Fibroblast of villous mesenchyme (primary cell): ENCODE data around the gene SOCS7. TPM values are rescaled to one million over a fixed set of nuclear protein-coding genes. Genes with fewer than 3 reads are reported as not detected.
A peak's percentile ranks its signal among the peaks of the same experiment; 100 is the strongest.

Source experiments
- DNase-seq: peaks from one replicate; pipeline ENCODE4 v3.0.0-alpha.2; 2010; ENCODE audit warnings: low read depth
- H3K4me3 ChIP-seq: 2 replicates; pipeline ENCODE4 v1.5.1; 2011; ENCODE audit warnings: low read depth, mild to moderate bottlenecking, low read length
- total RNA-seq: library from RNA; depleted of rRNA; stranded (reverse); fragments of >200 nt; gene quantifications from 2 replicates; pipeline ENCODE4 v1.2.3, GENCODE V29; 2012
- TF ChIP-seq, protein P1 (sequence below): IDR thresholded peaks from 2 replicates; pipeline ENCODE4 v1.5.1; 2012; ENCODE audit warnings: low read depth, mild to moderate bottlenecking, low read length; ENCODE audit not compliant: insufficient read depth

Gene SOCS7
- total RNA-seq, 1 donor = 11.2 TPM

DNA sequence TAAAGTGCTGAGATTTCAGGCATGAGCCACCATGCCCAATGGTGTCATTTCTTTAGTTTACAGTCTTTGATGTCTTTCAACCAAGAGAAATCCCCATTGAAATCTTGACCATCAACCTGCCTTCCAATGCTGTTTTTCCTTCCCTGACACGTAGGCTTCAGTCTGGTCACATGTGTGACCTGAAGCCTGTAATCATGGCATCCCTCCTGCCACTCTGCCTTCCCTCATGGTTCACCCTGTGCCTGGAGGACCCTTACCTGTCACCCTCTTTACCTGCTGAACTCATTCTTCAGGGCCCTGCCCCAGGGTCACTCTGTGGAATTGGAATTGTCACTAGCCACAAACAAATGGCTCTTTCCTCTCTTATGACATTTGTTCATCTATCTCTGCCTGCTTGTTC is 58.6 kb downstream of the SOCS7 start:
- no peak overlapping the region for H3K4me3 ChIP-seq
- TF ChIP-seq, protein P1, sequence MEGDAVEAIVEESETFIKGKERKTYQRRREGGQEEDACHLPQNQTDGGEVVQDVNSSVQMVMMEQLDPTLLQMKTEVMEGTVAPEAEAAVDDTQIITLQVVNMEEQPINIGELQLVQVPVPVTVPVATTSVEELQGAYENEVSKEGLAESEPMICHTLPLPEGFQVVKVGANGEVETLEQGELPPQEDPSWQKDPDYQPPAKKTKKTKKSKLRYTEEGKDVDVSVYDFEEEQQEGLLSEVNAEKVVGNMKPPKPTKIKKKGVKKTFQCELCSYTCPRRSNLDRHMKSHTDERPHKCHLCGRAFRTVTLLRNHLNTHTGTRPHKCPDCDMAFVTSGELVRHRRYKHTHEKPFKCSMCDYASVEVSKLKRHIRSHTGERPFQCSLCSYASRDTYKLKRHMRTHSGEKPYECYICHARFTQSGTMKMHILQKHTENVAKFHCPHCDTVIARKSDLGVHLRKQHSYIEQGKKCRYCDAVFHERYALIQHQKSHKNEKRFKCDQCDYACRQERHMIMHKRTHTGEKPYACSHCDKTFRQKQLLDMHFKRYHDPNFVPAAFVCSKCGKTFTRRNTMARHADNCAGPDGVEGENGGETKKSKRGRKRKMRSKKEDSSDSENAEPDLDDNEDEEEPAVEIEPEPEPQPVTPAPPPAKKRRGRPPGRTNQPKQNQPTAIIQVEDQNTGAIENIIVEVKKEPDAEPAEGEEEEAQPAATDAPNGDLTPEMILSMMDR = no peak
- DNase-seq = no peak

DNA sequence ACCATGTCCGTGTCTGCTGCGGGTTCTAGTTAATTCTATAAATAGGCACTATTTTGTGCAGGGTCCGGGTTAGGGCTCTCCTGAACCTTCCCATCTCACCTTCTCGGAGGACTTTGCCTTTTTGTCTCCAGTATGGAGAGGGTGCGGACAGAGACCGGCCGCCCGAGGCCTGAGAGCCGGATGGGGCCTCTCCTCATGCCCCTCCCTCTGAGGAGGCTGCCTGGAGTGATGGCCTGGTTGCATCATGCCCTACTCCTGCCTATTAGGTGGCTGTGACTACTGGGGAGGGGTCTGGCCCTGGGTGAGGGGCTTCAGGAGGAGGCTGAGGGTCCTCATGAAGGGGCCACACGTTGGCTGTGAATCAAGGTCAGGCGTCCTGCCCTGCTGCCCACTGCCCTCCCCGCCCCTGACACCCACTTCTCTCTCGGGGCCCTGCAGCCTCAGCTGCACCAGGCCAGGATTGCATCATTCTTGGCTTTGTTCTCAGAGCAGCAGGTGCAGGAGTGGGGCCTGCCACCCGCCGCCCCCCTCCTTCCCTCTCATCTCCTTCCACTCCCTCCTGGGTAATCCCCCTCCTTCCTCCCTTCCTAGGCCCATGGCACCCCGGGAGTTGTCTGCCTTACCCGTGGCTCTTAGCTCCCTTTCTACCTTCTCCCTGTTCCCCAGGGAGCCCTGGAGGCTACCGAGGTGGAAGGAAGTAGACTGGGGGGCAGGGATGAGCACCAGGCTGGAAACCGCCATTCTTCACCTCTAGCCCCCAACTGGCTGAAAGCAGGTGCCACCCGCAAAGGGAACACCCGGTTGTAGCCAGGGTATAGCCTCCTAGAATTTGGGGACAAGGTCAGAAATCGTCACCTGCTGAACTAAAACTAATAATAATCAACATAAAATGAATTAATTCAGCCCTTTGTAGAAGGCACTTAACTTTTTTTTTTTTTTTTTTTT is 63.9 kb downstream of the SOCS7 start:
- H3K4me3 ChIP-seq = peak overlapping the region; percentile 38

DNA sequence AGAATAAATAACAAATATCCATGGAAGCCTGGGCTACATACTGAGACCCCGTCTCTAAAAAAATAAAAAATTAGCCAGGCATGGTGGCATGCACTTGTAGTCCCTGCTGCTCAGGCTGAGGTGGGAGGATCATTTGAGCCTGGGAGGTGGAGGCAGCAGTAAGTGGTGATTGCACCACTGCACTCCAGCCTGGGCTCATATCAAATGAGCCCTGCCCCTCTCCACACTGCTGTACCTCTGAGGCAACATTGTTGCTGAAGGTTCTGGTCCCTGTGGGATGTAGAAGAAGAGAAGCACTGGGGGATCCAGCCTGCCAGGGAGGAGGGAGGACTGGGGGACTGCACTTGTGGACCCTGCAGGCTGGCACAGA is 65.2 kb downstream of the SOCS7 start:
- H3K4me3 ChIP-seq = no peak overlapping the region
- DNase-seq = no peak

More for the DNA sequence above, 63.9 kb downstream of the SOCS7 start:
- peak; percentile 63 for DNase-seq
- TF ChIP-seq, protein P1 = no peak

DNA sequence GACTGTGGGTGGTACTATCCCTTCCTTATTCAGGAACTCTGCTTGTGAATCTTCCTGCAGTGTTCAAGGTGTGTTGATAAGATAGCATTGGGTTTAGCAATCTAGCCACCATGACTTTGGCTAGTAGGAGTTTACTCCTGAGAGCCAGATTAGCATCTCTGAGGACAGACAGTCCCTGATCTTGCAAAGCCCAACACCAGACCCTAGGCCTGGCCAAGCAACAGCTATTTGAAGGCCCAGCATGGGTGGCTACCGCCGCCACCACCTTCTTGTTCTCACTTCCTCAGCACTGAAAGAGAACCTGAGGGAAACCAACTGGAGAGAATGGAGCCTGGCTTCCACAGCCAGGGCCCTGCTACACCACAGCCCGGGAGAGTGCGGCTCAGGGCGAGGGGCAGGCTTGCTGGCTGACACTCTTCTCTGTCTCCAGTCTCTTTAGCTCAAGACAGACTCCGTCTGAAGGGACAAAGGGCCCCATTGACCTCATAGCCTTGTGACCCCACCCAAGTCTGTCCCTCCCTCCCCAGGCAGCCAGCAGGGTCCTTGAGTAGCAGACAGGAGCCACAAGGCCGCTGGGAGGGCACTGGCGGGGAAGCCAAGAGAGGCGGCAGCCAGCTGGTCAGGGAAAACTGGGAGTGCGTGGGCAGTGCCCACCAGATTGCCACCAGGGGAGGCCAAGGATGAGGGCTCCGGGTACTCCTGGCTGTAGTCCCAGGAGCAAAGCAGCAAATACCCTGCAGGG is 65.7 kb downstream of the SOCS7 start:
- DNase-seq = no peak
- TF ChIP-seq, protein P1 = no peak
- H3K4me3 ChIP-seq = no peak overlapping the region

More for the DNA sequence above, 65.2 kb downstream of the SOCS7 start:
- TF ChIP-seq, protein P1 = no peak

DNA sequence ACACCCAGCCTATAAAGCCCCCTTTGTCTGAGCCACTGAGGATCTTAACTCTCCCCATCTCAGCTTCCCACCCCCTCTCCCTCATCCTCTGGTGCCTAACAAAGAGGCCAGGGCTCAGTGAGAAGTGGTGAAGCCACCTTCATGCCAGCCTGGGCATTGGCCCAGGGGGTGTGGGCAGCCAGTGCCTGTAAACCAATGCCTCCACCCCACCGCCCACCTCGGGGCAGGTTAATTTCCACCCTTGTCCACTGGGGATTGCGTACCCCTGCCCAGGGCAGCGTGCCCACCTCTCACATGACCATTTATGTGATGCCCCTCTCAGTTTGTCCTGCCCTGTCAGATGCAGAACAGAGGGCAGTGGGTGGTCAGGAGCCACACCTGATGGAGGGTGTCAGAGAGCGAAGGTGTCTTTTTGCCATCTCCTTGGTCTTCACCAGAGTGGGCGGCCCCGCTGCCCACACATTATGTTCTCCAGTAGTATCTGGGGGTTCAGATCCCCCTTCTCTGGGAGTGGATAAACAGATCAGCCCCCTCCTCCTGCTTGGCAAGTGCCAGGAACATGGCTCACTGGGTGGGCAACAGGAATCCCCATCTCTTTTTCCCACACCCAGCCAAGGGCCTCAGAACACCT is 66.5 kb downstream of the SOCS7 start:
- TF ChIP-seq, protein P1 = no peak
- no peak overlapping the region for H3K4me3 ChIP-seq
- no peak for DNase-seq

DNA sequence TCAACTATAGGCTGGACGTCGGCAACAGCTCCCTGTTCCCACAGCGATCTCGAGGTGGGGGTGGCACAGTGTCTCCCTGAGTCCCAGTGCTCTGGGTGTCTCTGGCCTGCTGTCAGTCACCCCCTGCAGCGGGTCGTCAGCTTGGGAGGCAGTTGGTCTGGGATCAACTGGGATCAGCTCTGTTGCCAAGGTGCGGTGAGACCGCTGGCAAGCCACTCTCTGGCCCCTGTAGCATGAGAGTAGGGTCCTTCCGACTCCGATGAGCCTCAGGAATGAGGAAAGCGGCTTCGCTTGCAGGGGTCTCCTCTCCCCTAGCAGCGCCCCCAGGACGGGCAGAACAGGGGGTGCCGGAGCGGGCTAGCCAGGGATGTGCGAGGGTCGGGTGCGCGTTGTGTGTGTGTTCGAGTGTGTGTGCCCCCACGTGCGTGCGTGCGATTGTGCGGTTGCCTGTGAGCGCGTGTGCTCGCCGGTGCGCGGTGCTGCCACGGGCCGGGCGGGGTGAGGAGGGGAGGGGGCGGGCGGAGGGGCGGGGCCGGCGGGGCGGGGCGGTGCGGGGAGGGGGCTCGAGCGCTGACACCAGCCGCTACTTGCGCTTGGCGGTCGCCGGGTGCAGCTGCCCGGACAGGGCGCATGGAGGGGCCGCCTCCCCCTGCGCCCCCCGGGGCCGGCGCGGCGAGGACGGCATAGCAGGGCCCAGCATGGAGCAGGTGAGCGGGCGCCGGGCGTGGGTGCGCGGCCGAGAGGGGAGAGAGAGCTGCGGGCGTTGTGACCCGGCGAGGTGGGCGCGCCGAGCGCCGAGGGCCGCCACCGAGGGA is 67.3 kb downstream of the SOCS7 start:
- H3K4me3 ChIP-seq = peak overlapping the region; percentile 10
- TF ChIP-seq, protein P1 = no peak
- DNase-seq = no peak
